HEK293 (cell line): ENCODE results near the gene PITPNM3.

ENCODE experiments used
- CTCF ChIA-PET: fragments of 350-600 bp; formaldehyde crosslinking; extraction: SDS; loops from one replicate; lab custom pipeline; 2021; ENCODE audit warnings: antibody characterized with exemption; lab: Yijun Ruan, JAX
- POLR2A ChIA-PET: fragments of 300-600 bp; formaldehyde crosslinking; extraction: SDS; loops from one replicate; lab custom pipeline; 2020; ENCODE audit warnings: antibody characterized with exemption, inconsistent platforms; lab: Yijun Ruan, JAX
- H3K27ac ChIP-seq: fragments of 200-500 bp; sonication (Bioruptor generic); 2 replicates; pipeline ENCODE4 v1.5.1; 2014; ENCODE audit warnings: low read depth, low read length, control low read depth, inconsistent platforms; ENCODE audit errors: extremely low read depth
- H3K36me3 ChIP-seq, 2 experiments: fragments of 200-500 bp in 1 of 2; sonication (Bioruptor generic) in 1 of 2; 1 replicate in 1 of 2; 2 replicates in 1 of 2; pipeline ENCODE4 v1.5.1; 2014 to 2017; ENCODE audit warnings: inconsistent platforms in 2 of 2, low read length in 2 of 2; ENCODE audit not compliant: control insufficient read depth in 2 of 2, insufficient read depth in 1 of 2
- H3K4me1 ChIP-seq: fragments of 200-500 bp; sonication (Bioruptor generic); 2 replicates; pipeline ENCODE4 v1.5.1; 2014; ENCODE audit warnings: mild to moderate bottlenecking, low read length, inconsistent platforms; ENCODE audit not compliant: control insufficient read depth, insufficient read depth
- H3K4me3 ChIP-seq: 2 replicates; pipeline ENCODE4 v1.5.1; 2011; ENCODE audit warnings: low read depth, mild to moderate bottlenecking, control low read depth, low read length, moderate library complexity
- H3K9me3 ChIP-seq: fragments of 200-500 bp; sonication (Bioruptor generic); 2 replicates; pipeline ENCODE4 v1.5.1; 2014; ENCODE audit warnings: low read depth, low read length, inconsistent platforms; ENCODE audit not compliant: control insufficient read depth, insufficient read depth
- KLF10 ChIP-seq: fragments of 450-650 bp; IDR thresholded peaks from 2 replicates; pipeline ENCODE4 v1.5.1; 2018; ENCODE audit warnings: missing biosample characterization, mild to moderate bottlenecking, missing genetic modification characterization
- MZF1 ChIP-seq: fragments of 450-650 bp; formaldehyde crosslinking; IDR thresholded peaks from 2 replicates; pipeline ENCODE4 v1.5.1; 2017; ENCODE audit warnings: missing biosample characterization, missing genetic modification characterization, borderline replicate concordance
- OVOL3 ChIP-seq: fragments of 450-650 bp; formaldehyde crosslinking; IDR thresholded peaks from 2 replicates; pipeline ENCODE4 v1.5.1; 2016; ENCODE audit warnings: missing biosample characterization, missing genetic modification characterization
- REST ChIP-seq: fragments of 450-650 bp; formaldehyde crosslinking; IDR thresholded peaks from 2 replicates; pipeline ENCODE4 v1.5.1; 2016; ENCODE audit warnings: missing biosample characterization, missing genetic modification characterization
- ZNF48 ChIP-seq: fragments of 450-650 bp; formaldehyde crosslinking; IDR thresholded peaks from 2 replicates; pipeline ENCODE4 v1.5.1; 2016; ENCODE audit warnings: missing biosample characterization, missing genetic modification characterization
- ZNF501 ChIP-seq: fragments of 450-650 bp; formaldehyde crosslinking; IDR thresholded peaks from 2 replicates; pipeline ENCODE4 v1.5.1; 2016; ENCODE audit warnings: missing biosample characterization, missing genetic modification characterization
- ZNF561 ChIP-seq: fragments of 450-650 bp; IDR thresholded peaks from 2 replicates; pipeline ENCODE4 v1.5.1; 2018; ENCODE audit warnings: missing biosample characterization, missing genetic modification characterization, borderline replicate concordance
- ZNF654 ChIP-seq: fragments of 450-650 bp; formaldehyde crosslinking; IDR thresholded peaks from 2 replicates; pipeline ENCODE4 v1.5.1; 2016; ENCODE audit warnings: low read depth, missing biosample characterization, missing genetic modification characterization
- ZNF664 ChIP-seq: fragments of 450-650 bp; formaldehyde crosslinking; IDR thresholded peaks from 2 replicates; pipeline ENCODE4 v1.5.1; 2016; ENCODE audit warnings: missing biosample characterization, missing genetic modification characterization
- ZNF76 ChIP-seq: fragments of 450-650 bp; formaldehyde crosslinking; IDR thresholded peaks from 2 replicates; pipeline ENCODE4; 2016; ENCODE audit warnings: low read depth, missing biosample characterization, missing genetic modification characterization, borderline replicate concordance
- TF ChIP-seq, protein P1 (sequence below): fragments of 450-650 bp; formaldehyde crosslinking; IDR thresholded peaks from 2 replicates; pipeline ENCODE4 v1.5.1; 2017; ENCODE audit warnings: missing biosample characterization, mild to moderate bottlenecking, missing genetic modification characterization, moderate library complexity
- TF ChIP-seq, protein P2 (sequence below): fragments of 450-650 bp; formaldehyde crosslinking; IDR thresholded peaks from 2 replicates; pipeline ENCODE4 v1.5.1; 2016; ENCODE audit warnings: missing biosample characterization, missing genetic modification characterization
- TF ChIP-seq, protein P3 (sequence below): IDR thresholded peaks from 2 replicates; pipeline ENCODE4 v1.6.1; 2011; ENCODE audit warnings: mild to moderate bottlenecking, low read depth, low read length, borderline replicate concordance

PITPNM3 gene

DNA sequence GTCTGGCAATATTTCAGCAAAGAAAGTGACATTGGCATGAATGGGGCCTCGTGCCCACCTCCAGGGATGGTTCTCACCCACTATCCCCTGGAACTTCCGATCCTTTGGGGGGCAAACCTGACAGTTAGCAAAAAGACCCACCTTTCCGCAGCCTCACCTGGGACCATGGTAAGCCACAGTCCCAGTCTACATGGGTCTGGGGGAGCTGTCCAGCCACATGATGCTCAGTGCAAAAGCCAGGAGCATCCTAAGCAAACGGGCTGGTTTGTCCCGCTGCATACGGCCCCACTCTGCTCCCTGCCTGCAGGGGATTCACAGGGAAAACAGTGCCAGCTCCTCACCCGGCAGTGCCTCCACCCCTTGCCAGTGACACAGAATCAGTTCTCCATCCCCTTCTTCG lies 140.7 kb downstream of the PITPNM3 start:
- TF ChIP-seq KLF10 (tag by site-specific recombination) (no peak), REST (tag by site-specific recombination) (peak; percentile 73), ZNF664 (tag by site-specific recombination) (no peak)
- CTCF ChIA-PET, result no interaction called here
- H3K4me3 ChIP-seq, result no peak overlapping the region
- H3K36me3 ChIP-seq, result no peaks in the 10 kb centered on the region
- no peaks in the 10 kb centered on the region for H3K9me3 ChIP-seq
- H3K27ac ChIP-seq, result no peak overlapping the region
- POLR2A ChIA-PET, result no interaction called here
- H3K4me1 ChIP-seq, result no peaks in the 10 kb centered on the region

GRCh38 chr17:6413065-6413464 lies 143.3 kb downstream of the PITPNM3 start:
- H3K4me3 ChIP-seq, result no peak overlapping the region
- H3K9me3 ChIP-seq, result no peaks in the 10 kb centered on the region
- no peak overlapping the region for H3K27ac ChIP-seq
- ChIA-PET CTCF (interaction anchor here (0.6 to 1.9 kb wide), 19 partner anchors 9 to 825 kb away, joined by 3 to 10 read pairs (median 3); no protein-coding TSS in a partner anchor), POLR2A (no interaction called here)
- no peaks in the 10 kb centered on the region for H3K36me3 ChIP-seq
- H3K4me1 ChIP-seq, result no peaks in the 10 kb centered on the region
- TF ChIP-seq, protein P1, sequence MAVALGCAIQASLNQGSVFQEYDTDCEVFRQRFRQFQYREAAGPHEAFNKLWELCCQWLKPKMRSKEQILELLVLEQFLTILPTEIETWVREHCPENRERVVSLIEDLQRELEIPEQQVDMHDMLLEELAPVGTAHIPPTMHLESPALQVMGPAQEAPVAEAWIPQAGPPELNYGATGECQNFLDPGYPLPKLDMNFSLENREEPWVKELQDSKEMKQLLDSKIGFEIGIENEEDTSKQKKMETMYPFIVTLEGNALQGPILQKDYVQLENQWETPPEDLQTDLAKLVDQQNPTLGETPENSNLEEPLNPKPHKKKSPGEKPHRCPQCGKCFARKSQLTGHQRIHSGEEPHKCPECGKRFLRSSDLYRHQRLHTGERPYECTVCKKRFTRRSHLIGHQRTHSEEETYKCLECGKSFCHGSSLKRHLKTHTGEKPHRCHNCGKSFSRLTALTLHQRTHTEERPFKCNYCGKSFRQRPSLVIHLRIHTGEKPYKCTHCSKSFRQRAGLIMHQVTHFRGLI (tag by site-specific recombination), result no peak
- TF ChIP-seq ZNF654, result peak; percentile 87

- H3K4me3 ChIP-seq, result no peak overlapping the region
- ChIA-PET POLR2A (no interaction called here), CTCF (interaction anchor here (0.7 to 0.9 kb wide), 2 partner anchors 123 to 188 kb away, joined by 3 read pairs; no protein-coding TSS in a partner anchor)
- no peaks in the 10 kb centered on the region for H3K9me3 ChIP-seq
- TF ChIP-seq OVOL3 (tag by site-specific recombination) (no peak), MZF1 (no peak), ZNF48 (no peak), ZNF76 (tag by site-specific recombination) (no peak), ZNF561 (tag by site-specific recombination) (no peak), ZNF501 (tag by site-specific recombination) (no peak)
- TF ChIP-seq, protein P2, sequence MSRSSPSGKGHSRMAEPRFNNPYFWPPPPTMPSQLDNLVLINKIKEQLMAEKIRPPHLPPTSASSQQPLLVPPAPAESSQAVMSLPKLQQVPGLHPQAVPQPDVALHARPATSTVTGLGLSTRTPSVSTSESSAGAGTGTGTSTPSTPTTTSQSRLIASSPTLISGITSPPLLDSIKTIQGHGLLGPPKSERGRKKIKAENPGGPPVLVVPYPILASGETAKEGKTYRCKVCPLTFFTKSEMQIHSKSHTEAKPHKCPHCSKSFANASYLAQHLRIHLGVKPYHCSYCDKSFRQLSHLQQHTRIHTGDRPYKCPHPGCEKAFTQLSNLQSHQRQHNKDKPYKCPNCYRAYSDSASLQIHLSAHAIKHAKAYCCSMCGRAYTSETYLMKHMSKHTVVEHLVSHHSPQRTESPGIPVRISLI (tag by site-specific recombination), result no peak
- TF ChIP-seq, all 188 proteins: peak for 0
- Histone ChIP-seq H3K36me3 (no peaks in the 10 kb centered on the region), H3K27ac (no peak overlapping the region), H3K4me1 (no peaks in the 10 kb centered on the region)
These were observed 147.6 kb downstream of the PITPNM3 start for GRCh38 chr17:6408735-6409134.

DNA sequence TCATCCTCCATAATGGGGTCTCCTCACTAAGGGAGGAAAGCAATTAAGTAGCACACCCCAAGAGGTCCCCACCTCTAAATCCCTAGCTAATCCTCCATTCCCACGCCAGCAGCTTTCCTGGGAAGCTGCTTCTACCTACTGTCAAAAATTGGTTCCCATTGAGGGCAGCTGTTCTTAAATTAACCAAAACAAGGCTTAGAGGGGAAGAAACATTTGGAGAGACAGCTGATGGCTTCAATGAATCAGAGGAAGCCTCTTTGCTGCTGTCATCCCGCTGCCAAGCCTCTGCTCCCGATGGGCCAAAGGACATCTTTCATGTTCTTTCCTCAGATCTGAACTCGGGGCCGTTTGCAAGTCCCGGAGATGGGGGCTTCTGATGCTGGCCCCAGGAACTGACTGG lies 148.1 kb downstream of the PITPNM3 start:
- TF ChIP-seq, protein P3, sequence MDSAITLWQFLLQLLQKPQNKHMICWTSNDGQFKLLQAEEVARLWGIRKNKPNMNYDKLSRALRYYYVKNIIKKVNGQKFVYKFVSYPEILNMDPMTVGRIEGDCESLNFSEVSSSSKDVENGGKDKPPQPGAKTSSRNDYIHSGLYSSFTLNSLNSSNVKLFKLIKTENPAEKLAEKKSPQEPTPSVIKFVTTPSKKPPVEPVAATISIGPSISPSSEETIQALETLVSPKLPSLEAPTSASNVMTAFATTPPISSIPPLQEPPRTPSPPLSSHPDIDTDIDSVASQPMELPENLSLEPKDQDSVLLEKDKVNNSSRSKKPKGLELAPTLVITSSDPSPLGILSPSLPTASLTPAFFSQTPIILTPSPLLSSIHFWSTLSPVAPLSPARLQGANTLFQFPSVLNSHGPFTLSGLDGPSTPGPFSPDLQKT, result no peak
- ChIA-PET CTCF (interaction anchor here (1.3 kb wide), 1 partner anchor 13 kb away, joined by 3 read pairs; no protein-coding TSS in a partner anchor), POLR2A (no interaction called here)
- Histone ChIP-seq H3K4me3 (no peak overlapping the region), H3K27ac (no peak overlapping the region), H3K4me1 (no peaks in the 10 kb centered on the region), H3K36me3 (no peaks in the 10 kb centered on the region), H3K9me3 (no peaks in the 10 kb centered on the region)
